Upper lobe of right lung (tissue), 1 donor: ENCODE results near the gene ACTA2. TPM values are rescaled to one million over a fixed set of nuclear protein-coding genes. Genes with fewer than 3 reads are reported as not detected.

Experiments used
- ATAC-seq: fragments of 200-7000 bp; cut with Tn5 transposase; one replicate; pipeline ENCODE4 v1.9.1; 2020; ENCODE audit warnings: mild to moderate bottlenecking, moderate library complexity
- DNase-seq: peaks from one replicate; pipeline ENCODE4 v3.0.0-alpha.2; 2020
- H3K27ac ChIP-seq: fragments of 200-600 bp; one replicate; pipeline ENCODE4 v1.8.0; 2022
- H3K27me3 ChIP-seq: fragments of 200-600 bp; one replicate; pipeline ENCODE4 v1.8.0; 2022; ENCODE audit warnings: mild to moderate bottlenecking
- H3K36me3 ChIP-seq: fragments of 200-600 bp; one replicate; pipeline ENCODE4 v1.8.0; 2022
- H3K4me1 ChIP-seq: fragments of 200-600 bp; one replicate; pipeline ENCODE4 v1.8.0; 2022
- H3K4me3 ChIP-seq: fragments of 200-600 bp; one replicate; pipeline ENCODE4 v1.8.0; 2022; ENCODE audit warnings: mild to moderate bottlenecking
- H3K9me3 ChIP-seq: fragments of 200-600 bp; one replicate; pipeline ENCODE4 v1.8.0; 2022
- intact Hi-C: fragments of 100-400 bp; cut with DNase I; formaldehyde crosslinking; loops from one replicate; pipeline ENCODE4 v1.11.0; 2022
- total RNA-seq: library from RNA; stranded (reverse); fragmentation: NEBNext Ultra II Directional; extraction: Animal tissue kit (Norgen Biotek cat#: 25700); gene quantifications from one replicate; pipeline ENCODE4 v1.2.1, GENCODE V29; 2021
- TF ChIP-seq, protein P1 (sequence below): fragments of 200-600 bp; IDR thresholded peaks from one replicate; pipeline ENCODE4 v1.8.0; 2022; ENCODE audit warnings: antibody characterized with exemption
- donor health status: DM: no; HTN: yes; CAD: no; lungs with severe emphysema.

The ACTA2 gene
- total RNA-seq, 1 donor from 2014 or later = 478 TPM

- no peak overlapping the region for H3K27ac ChIP-seq
Observed at GRCh38 chr10:88903715-88904114, 48.9 kb downstream of the ACTA2 start.

GRCh38 chr10:88901984-88902789, 50.4 kb downstream of the ACTA2 start:
- H3K27me3 ChIP-seq = no peaks in the 10 kb centered on the region
- no peaks in the 10 kb centered on the region for H3K9me3 ChIP-seq
- no peak overlapping the region for H3K27ac ChIP-seq
- DNase-seq (no peak), ATAC-seq (no peak)
- TF ChIP-seq, protein P1, sequence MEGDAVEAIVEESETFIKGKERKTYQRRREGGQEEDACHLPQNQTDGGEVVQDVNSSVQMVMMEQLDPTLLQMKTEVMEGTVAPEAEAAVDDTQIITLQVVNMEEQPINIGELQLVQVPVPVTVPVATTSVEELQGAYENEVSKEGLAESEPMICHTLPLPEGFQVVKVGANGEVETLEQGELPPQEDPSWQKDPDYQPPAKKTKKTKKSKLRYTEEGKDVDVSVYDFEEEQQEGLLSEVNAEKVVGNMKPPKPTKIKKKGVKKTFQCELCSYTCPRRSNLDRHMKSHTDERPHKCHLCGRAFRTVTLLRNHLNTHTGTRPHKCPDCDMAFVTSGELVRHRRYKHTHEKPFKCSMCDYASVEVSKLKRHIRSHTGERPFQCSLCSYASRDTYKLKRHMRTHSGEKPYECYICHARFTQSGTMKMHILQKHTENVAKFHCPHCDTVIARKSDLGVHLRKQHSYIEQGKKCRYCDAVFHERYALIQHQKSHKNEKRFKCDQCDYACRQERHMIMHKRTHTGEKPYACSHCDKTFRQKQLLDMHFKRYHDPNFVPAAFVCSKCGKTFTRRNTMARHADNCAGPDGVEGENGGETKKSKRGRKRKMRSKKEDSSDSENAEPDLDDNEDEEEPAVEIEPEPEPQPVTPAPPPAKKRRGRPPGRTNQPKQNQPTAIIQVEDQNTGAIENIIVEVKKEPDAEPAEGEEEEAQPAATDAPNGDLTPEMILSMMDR = no peak
- H3K4me1 ChIP-seq = peaks cover 4% of the 10 kb centered on the region
- intact Hi-C loops = no loop called here
- no peak overlapping the region for H3K4me3 ChIP-seq
- peaks cover 5% of the 10 kb centered on the region for H3K36me3 ChIP-seq

More at GRCh38 chr10:88903715-88904114, 48.9 kb downstream of the ACTA2 start:
- Histone ChIP-seq H3K36me3 (peaks cover 5% of the 10 kb centered on the region), H3K27me3 (no peaks in the 10 kb centered on the region), H3K4me3 (no peak overlapping the region), H3K9me3 (no peaks in the 10 kb centered on the region), H3K4me1 (peaks cover 4% of the 10 kb centered on the region)
- TF ChIP-seq, protein P1 = no peak
- ATAC-seq = no peak
- no peak for DNase-seq
- intact Hi-C loops = no loop called here

GRCh38 chr10:88901206-88901983, 51.2 kb downstream of the ACTA2 start:
- H3K27me3 ChIP-seq = no peaks in the 10 kb centered on the region
- no peak overlapping the region for H3K27ac ChIP-seq
- H3K4me3 ChIP-seq = no peak overlapping the region
- H3K4me1 ChIP-seq = peaks cover 4% of the 10 kb centered on the region
- TF ChIP-seq, protein P1 = no peak
- peaks cover 5% of the 10 kb centered on the region for H3K36me3 ChIP-seq
- DNase-seq (no peak), ATAC-seq (peak; percentile 54)
- no peaks in the 10 kb centered on the region for H3K9me3 ChIP-seq
- intact Hi-C loops = no loop called here

DNA sequence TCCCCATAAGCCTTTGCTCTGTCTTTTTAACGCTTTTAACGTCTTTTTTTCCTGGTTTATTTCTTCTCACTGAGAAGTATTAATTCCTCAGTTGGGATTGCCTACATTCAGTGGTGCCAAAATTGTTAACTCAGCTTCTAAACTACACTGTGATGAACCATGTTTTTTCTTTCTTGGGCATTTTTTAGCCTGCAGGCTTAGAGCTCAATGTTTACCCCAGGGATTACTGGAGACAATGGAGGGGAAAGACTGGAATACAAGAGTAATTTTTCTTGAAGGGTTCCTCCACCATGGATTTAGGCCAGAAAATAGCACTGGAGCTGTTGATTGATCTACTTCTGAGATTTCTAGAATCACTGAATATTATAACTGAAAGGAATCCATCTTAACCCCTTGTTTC, 52.7 kb downstream of the ACTA2 start:
- Histone ChIP-seq H3K4me1 (peaks cover 4% of the 10 kb centered on the region), H3K27me3 (no peaks in the 10 kb centered on the region), H3K9me3 (no peaks in the 10 kb centered on the region), H3K36me3 (no peaks in the 10 kb centered on the region), H3K27ac (no peak overlapping the region), H3K4me3 (no peak overlapping the region)
- ATAC-seq (no peak), DNase-seq (no peak)
- intact Hi-C loops = no loop called here
- TF ChIP-seq, protein P1 = no peak

- Histone ChIP-seq H3K4me3 (no peak overlapping the region), H3K36me3 (no peaks in the 10 kb centered on the region), H3K9me3 (no peaks in the 10 kb centered on the region), H3K27me3 (no peaks in the 10 kb centered on the region), H3K4me1 (peaks cover 4% of the 10 kb centered on the region), H3K27ac (no peak overlapping the region)
- TF ChIP-seq, protein P1 = no peak
- intact Hi-C loops = no loop called here
- ATAC-seq (no peak), DNase-seq (no peak)
Observed at GRCh38 chr10:88898727-88899126, 53.8 kb downstream of the ACTA2 start.
